AG04450 (cell line): ENCODE measurements around the gene PRC1. TPM values are rescaled to one million over a fixed set of nuclear protein-coding genes. Genes with fewer than 3 reads are reported as not detected.

Experiments used
- CTCF ChIA-PET: fragments of 300-600, 350-600 bp; formaldehyde crosslinking; extraction: SDS; loops from one replicate; lab custom pipeline; 2022; ENCODE audit warnings: antibody characterized with exemption, inconsistent platforms; lab: Charles Lee
- POLR2A ChIA-PET: fragments of 350-600 bp; formaldehyde crosslinking; extraction: SDS; loops from one replicate; lab custom pipeline; 2021; ENCODE audit warnings: antibody characterized with exemption, inconsistent platforms; lab: Yijun Ruan, JAX
- DNase-seq: peaks from one replicate; pipeline ENCODE4 v3.0.0-alpha.2; 2011; ENCODE audit warnings: low read depth, low spot score
- H3K27ac ChIP-seq: one replicate; pipeline ENCODE4 v1.5.1; 2012; ENCODE audit warnings: low read depth, low read length, control low read depth
- H3K27me3 ChIP-seq: one replicate; pipeline ENCODE4 v1.6.0; 2012; ENCODE audit warnings: low read length; ENCODE audit not compliant: control insufficient read depth, insufficient read depth
- H3K4me3 ChIP-seq: 2 replicates; pipeline ENCODE4 v1.5.1; 2011; ENCODE audit warnings: mild to moderate bottlenecking, low read depth, low read length, control low read depth
- H3K9me3 ChIP-seq: 2 replicates; pipeline ENCODE4 v1.5.1; 2012; ENCODE audit warnings: low read length; ENCODE audit not compliant: control insufficient read depth, insufficient read depth
- CTCF ChIP-seq: IDR thresholded peaks from 2 replicates; pipeline ENCODE4 v1.5.1; 2011; ENCODE audit warnings: low read depth, low read length, control low read depth, inconsistent platforms
- polyA minus RNA-seq: library from RNA; depleted of rRNA, polyadenylated mRNA; stranded (reverse); fragments of >200 nt; gene quantifications from 2 replicates; pipeline ENCODE4 v1.2.3, GENCODE V29; 2011; rRNA and poly(A)+ RNA removed
- polyA plus RNA-seq: library from polyadenylated mRNA; depleted of rRNA; stranded (reverse); fragments of >200 nt; gene quantifications from 2 replicates; pipeline ENCODE4 v1.2.3, GENCODE V29; 2011; rRNA removed

The PRC1 gene
- 61.0 and 77.5 TPM in 2 replicates for polyA plus RNA-seq
- polyA minus RNA-seq: 68.0 and 72.2 TPM in 2 replicates

DNA sequence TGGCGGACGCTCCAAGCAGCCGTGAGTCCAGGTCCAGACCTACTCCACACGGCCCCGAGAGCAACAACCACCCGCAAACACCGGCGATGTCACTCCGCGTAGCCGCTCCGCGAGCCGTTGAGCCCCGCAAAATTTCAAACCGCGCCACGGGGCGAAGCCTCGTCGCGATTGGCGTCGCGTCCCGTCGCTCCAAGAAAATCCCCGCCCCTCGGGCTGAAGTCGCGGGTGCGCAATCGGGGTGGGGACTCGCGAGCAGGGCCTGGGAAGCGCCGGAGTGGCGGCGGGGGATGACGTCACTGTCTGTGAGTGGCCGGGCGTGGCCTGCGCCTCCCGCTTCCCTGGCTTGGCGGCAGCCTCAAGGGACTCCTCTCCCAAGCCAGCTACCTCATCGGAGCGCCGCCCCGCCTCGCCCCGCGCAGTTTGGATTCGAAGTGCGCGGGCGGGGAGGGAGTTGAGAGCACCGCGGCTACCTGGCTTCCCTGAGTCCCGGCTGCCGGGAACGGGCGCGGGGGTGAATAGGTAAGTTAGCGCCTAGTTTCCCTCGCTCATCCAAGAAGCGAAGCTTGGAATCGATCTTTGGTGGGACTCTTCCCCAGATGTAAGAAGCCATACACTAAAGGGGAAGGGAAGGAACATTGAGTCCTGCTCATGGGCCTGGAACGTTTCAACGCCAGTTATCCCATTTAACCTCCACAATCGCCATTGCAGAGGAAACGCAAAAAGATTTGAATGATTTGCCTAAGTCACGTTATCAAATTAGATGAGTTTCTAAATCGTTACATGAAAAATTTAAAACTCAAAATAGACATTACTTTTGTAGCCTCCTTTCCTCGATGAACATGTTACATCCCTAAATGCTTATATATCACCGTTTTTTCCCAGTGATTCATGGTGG, at the start of gene PRC1:
Gene PRC1 (minus strand): TSS at position 119 of the 895 bp plus-strand sequence. CDS start 118 bp downstream, at position 1.
- Histone ChIP-seq H3K27me3 (no peaks in the 10 kb centered on the region), H3K9me3 (no peaks in the 10 kb centered on the region; the same call in 1 of the 2 replicates), H3K4me3 (peak within 1 kb of the TSS; percentile 99), H3K27ac (peak within 1 kb of the TSS; percentile 87)
- no peak for TF ChIP-seq CTCF
- CTCF ChIA-PET: interaction anchor here (2.7 kb wide), 1 partner anchor 38 kb away, joined by 16 read pairs; no protein-coding TSS in a partner anchor
- DNase-seq: peak; percentile 93
- POLR2A ChIA-PET: interaction anchor here (0.5 to 1.1 kb wide), 2 partner anchors 8 to 1819 kb away, joined by 3 read pairs; no protein-coding TSS in a partner anchor

DNA sequence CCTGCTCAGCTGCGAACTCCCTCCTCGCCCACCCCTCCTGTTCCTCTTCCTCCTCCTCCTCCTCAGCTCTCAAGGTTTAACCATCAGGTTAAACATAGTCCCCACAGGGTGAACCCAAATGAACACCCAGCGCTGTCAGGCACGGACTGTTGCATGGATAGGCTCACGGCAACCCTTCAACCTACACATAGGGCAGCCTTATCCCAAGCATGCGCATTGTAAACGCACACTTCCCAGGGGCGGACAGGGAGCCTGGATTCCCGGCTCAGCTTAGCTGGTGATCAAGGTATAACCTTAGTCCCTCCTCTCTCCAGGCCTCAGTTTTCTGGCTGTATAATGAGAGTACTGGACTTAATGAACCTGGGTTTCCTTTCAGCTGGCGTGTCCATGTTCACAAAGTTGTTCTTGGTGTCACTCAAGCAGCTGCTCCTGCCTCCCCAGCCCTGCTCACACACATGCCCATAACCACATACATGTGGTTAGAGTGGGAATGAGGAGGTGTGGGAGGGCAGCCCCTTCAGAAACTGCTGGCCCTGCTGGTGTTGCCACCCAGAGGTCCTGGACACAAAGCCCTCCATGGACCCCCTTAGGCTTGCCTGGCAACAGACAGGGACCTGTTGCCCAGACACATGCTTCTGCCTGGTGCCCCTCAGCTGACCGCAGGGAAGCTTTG, 49.0 kb upstream of the PRC1 start:
- Histone ChIP-seq H3K27me3 (peaks cover 4% of the 10 kb centered on the region), H3K27ac (no peak overlapping the region), H3K9me3 (no peaks in the 10 kb centered on the region), H3K4me3 (no peak overlapping the region)
- no peak for DNase-seq
- ChIA-PET POLR2A (no interaction called here), CTCF (no interaction called here)
- TF ChIP-seq CTCF: no peak

- H3K9me3 ChIP-seq: no peaks in the 10 kb centered on the region
Observed at GRCh38 chr15:91040856-91041255, 46.5 kb upstream of the PRC1 start.

GRCh38 chr15:91039996-91040395, 45.7 kb upstream of the PRC1 start:
- Histone ChIP-seq H3K27ac (no peak overlapping the region), H3K9me3 (no peaks in the 10 kb centered on the region), H3K4me3 (no peak overlapping the region), H3K27me3 (peaks cover 8% of the 10 kb centered on the region)
- ChIA-PET CTCF (no interaction called here), POLR2A (no interaction called here)
- TF ChIP-seq CTCF: no peak
- no peak for DNase-seq

More at GRCh38 chr15:91040856-91041255, 46.5 kb upstream of the PRC1 start:
- H3K4me3 ChIP-seq: no peak overlapping the region
- H3K27me3 ChIP-seq: peaks cover 7% of the 10 kb centered on the region
- no peak for TF ChIP-seq CTCF
- no peak for DNase-seq
- no peak overlapping the region for H3K27ac ChIP-seq
- POLR2A ChIA-PET: no interaction called here
- CTCF ChIA-PET: interaction anchor here (0.7 kb wide), 1 partner anchor 15 kb away, joined by 3 read pairs; no protein-coding TSS in a partner anchor
